C4-2B (cell line): ENCODE data around the gene MIR17HG.

Source experiments
- CTCF ChIP-seq: fragments of 450-650 bp; conservative IDR thresholded peaks from 2 replicates; pipeline ENCODE4 v1.5.1; 2017; ENCODE audit warnings: mild to moderate bottlenecking
- ZFX ChIP-seq: fragments of 450-650 bp; IDR thresholded peaks from 2 replicates; pipeline ENCODE4 v1.6.1; 2017

GRCh38 chr13:91313581-91313980 lies 33.9 kb upstream of the MIR17HG start:
- TF ChIP-seq CTCF: no peak
- no peak for TF ChIP-seq ZFX
